HepG2 (cell line): ENCODE results near the gene ZFP1. TPM values are rescaled to one million over a fixed set of nuclear protein-coding genes. Genes with fewer than 3 reads are reported as not detected.

Source experiments
- ATAC-seq: fragments of 200-7000 bp; cut with Tn5 transposase; 3 replicates; pipeline ENCODE4 v1.9.1; 2020; ENCODE audit warnings: mild to moderate bottlenecking, moderate library complexity
- BruUV-seq: library from RNA; stranded (reverse); fragments of 400-500 nt; replicated peaks from 2 replicates; lab custom pipeline; 2021; lab: Mats Ljungman, UMichigan
- CTCF ChIA-PET: fragments of 300-600 bp; formaldehyde crosslinking; extraction: SDS; loops from one replicate; lab custom pipeline; 2021; ENCODE audit warnings: low total read pairs, inconsistent platforms, low intra/inter-chr PET ratio; lab: Yijun Ruan, JAX
- POLR2A ChIA-PET: fragments of 350-600 bp; sonication (Branson Sonifier 250); formaldehyde crosslinking; loops from one replicate; lab custom pipeline; 2020; ENCODE audit warnings: antibody characterized with exemption, inconsistent platforms; lab: Yijun Ruan, JAX
- DNase-seq: peaks from one replicate; pipeline ENCODE4 v3.0.0-alpha.2; 2015; ENCODE audit warnings: low spot score
- FAIRE-seq: peaks from 3 replicates; lab custom pipeline; 2011; peaks lifted over from hg19 to GRCh38; lab: Jason Lieb, UNC
- H2AFZ ChIP-seq: one replicate; pipeline ENCODE4 v1.6.1; 2011; ENCODE audit warnings: low read length, inconsistent platforms
- H3K27ac ChIP-seq: fragments of 300-600 bp; 3 replicates; pipeline ENCODE4 v1.8.0; 2011; ENCODE audit warnings: mixed run types, mild to moderate bottlenecking, mixed read lengths, low read length, inconsistent platforms; ENCODE audit not compliant: insufficient read depth; ENCODE audit errors: extremely low read length
- H3K27me3 ChIP-seq, 2 experiments: fragments of 200-600 bp in 1 of 2; 2 replicates in 1 of 2; 3 replicates in 1 of 2; pipeline versions ENCODE4 v1.6.0 to v1.8.0; 2011; ENCODE audit warnings: low read length in 2 of 2, mild to moderate bottlenecking in 2 of 2, moderate library complexity in 2 of 2, inconsistent platforms in 1 of 2; ENCODE audit not compliant: insufficient read depth in 2 of 2, control insufficient read depth in 1 of 2
- H3K36me3 ChIP-seq, 2 experiments: fragments of 200-600 bp in 1 of 2; replicated peaks in 1 of 2; 2 replicates in 1 of 2; 3 replicates in 1 of 2; pipeline versions ENCODE4 v1.5.1 to v1.8.0; 2011; ENCODE audit warnings: low read length in 2 of 2, inconsistent platforms in 1 of 2; ENCODE audit not compliant: insufficient read depth in 2 of 2, control insufficient read depth in 1 of 2
- H3K4me1 ChIP-seq: 2 replicates; pipeline ENCODE4 v1.5.1; 2012; ENCODE audit warnings: low read length, inconsistent platforms; ENCODE audit not compliant: insufficient read depth
- H3K4me2 ChIP-seq: 2 replicates; pipeline ENCODE4 v1.6.0; 2011; ENCODE audit warnings: low read depth, low read length, inconsistent platforms
- H3K4me3 ChIP-seq, 3 experiments: fragments of 200-600 bp in 1 of 3; sonication (generic), shearing (Covaris generic) in 1 of 3; replicated peaks in 1 of 3; 2 replicates each; pipeline ENCODE4 v1.5.1; 2011 to 2016; ENCODE audit warnings: low read length in 3 of 3, inconsistent platforms in 2 of 3, low read depth in 2 of 3, mild to moderate bottlenecking in 2 of 3, control low read depth in 1 of 3, mixed read lengths in 1 of 3; ENCODE audit not compliant: insufficient read depth in 1 of 3
- H3K79me2 ChIP-seq: one replicate; pipeline ENCODE4 v1.6.1; 2011; ENCODE audit warnings: low read length, inconsistent platforms; ENCODE audit not compliant: insufficient read depth
- H3K9ac ChIP-seq: 2 replicates; pipeline ENCODE4 v1.6.0; 2011; ENCODE audit warnings: mild to moderate bottlenecking, low read depth, low read length, inconsistent platforms; ENCODE audit not compliant: insufficient read depth
- H3K9me3 ChIP-seq: 2 replicates; pipeline ENCODE4 v1.5.1; 2012; ENCODE audit warnings: mild to moderate bottlenecking, low read length
- H4K20me1 ChIP-seq: 2 replicates; pipeline ENCODE4 v1.6.0; 2011; ENCODE audit warnings: inconsistent platforms, mild to moderate bottlenecking, low read length, moderate library complexity; ENCODE audit not compliant: insufficient read depth
- CEBPG ChIP-seq: IDR thresholded peaks from 2 replicates; pipeline ENCODE4 v1.6.1; 2016
- HNRNPUL1 ChIP-seq: fragments of 200-400 bp; formaldehyde crosslinking; IDR thresholded peaks from 2 replicates; pipeline ENCODE4 v1.6.1; 2017; ENCODE audit warnings: low read depth, mild to moderate bottlenecking, low read length, moderate library complexity
- NFYB ChIP-seq: sonication (generic); formaldehyde crosslinking; IDR thresholded peaks from 2 replicates; pipeline ENCODE4 v1.4.0; 2020; ENCODE audit warnings: missing genetic modification reagents
- SIX1 ChIP-seq: sonication (generic); formaldehyde crosslinking; IDR thresholded peaks from 2 replicates; pipeline ENCODE4 v1.4.0; 2020; ENCODE audit warnings: missing genetic modification reagents, borderline replicate concordance
- SMYD3 ChIP-seq: sonication (generic); formaldehyde crosslinking; IDR thresholded peaks from 2 replicates; pipeline ENCODE4 v1.8.1; 2023; ENCODE audit warnings: mild to moderate bottlenecking, missing genetic modification reagents
- ZNF556 ChIP-seq: sonication (generic); formaldehyde crosslinking; IDR thresholded peaks from 2 replicates; pipeline ENCODE4 v1.4.0; 2020; ENCODE audit warnings: mild to moderate bottlenecking, missing genetic modification reagents, borderline replicate concordance
- ZNF687 ChIP-seq: sonication (generic); formaldehyde crosslinking; IDR thresholded peaks from 2 replicates; pipeline ENCODE4 v1.5.1; 2020; ENCODE audit warnings: mild to moderate bottlenecking, missing genetic modification reagents, moderate library complexity
- WGBS: methylation state at CpG from one replicate; pipeline ENCODE4 v1.1.6; 2017; ENCODE audit warnings: low lambda C conversion rate; 5-methylcytosine and 5-hydroxymethylcytosine counted together
- in situ Hi-C: cut with HindIII; loops from 2 replicates; pipeline ENCODE4 v1.10.0; 2017; ENCODE audit warnings: low pct_unique_long_range_greater_than_20kb; ENCODE audit not compliant: extremely low pct_ligation_motif_present
- intact Hi-C: fragments of 100-400 bp; cut with micrococcal nuclease; formaldehyde crosslinking; loops from one replicate; pipeline ENCODE4 v1.10.0; 2022; ENCODE audit not compliant: unreplicated experiment
- polyA plus RNA-seq, 8 experiments: library from polyadenylated mRNA; depleted of rRNA in 3 of 8; stranded (reverse) in 7 of 8; unstranded in 1 of 8; fragments of >200 nt; fragmentation: Illumina TruSeq in 4 of 8; extraction: Trizol in 4 of 8; gene quantifications; 2 replicates each; pipeline versions ENCODE4 v1.2.1 to v1.2.3, GENCODE V29; 2011 to 2016; ENCODE audit warnings: low read depth in 4 of 8, missing spikeins in 1 of 8, mixed read lengths in 1 of 8; ENCODE audit not compliant: insufficient read depth in 1 of 8
- total RNA-seq, 5 experiments: library from RNA; depleted of rRNA; stranded (reverse); fragments of >200 nt; fragmentation: Illumina TruSeq; extraction: Trizol; gene quantifications; 2 replicates each; pipeline ENCODE4 v1.2.3, GENCODE V29; 2016; ENCODE audit warnings: low read depth in 1 of 5
- TF ChIP-seq, protein P1 (sequence below): sonication (generic); formaldehyde crosslinking; IDR thresholded peaks from 2 replicates; pipeline ENCODE4 v1.5.0; 2020; ENCODE audit warnings: mild to moderate bottlenecking, missing genetic modification reagents, borderline replicate concordance
- TF ChIP-seq, protein P2 (sequence below): sonication (generic); formaldehyde crosslinking; IDR thresholded peaks from 2 replicates; pipeline ENCODE4 v1.5.0; 2020; ENCODE audit warnings: missing genetic modification reagents
- TF ChIP-seq, protein P3 (sequence below): sonication (generic); formaldehyde crosslinking; IDR thresholded peaks from 2 replicates; pipeline ENCODE4 v1.8.1; 2023; ENCODE audit warnings: missing genetic modification reagents, mild to moderate bottlenecking, borderline replicate concordance

The ZFP1 gene
- total and polyA plus RNA-seq, 2 of the 13 experiments (the other 11 are each of a cell fraction or from before 2014, with no cell fraction given), result 8.3 to 14.0 TPM

DNA sequence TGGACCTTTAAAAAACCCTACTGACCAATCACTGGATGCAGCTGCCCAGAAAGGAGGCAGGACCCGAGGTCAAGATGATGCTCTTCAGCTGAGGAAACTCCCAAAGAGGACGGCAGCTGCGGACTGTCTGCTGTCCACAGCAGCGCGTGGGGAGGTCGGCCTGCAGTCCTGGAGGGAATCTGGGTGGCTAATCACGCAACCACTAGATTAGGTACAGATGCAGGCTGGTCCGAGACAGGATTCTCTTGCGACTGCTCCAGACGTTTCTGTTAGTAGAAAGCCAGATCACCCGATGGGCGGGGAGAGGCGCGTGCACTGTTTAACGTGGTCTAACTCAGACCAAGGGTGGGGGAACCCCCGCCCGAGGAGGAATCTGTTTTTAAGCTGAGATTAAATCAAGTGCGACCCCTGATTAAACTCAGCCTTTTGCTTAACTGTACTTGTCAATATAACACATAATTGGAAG, 49.8 kb downstream of the ZFP1 start:
- in situ Hi-C loops, result loop anchor here (5.0 to 25.0 kb wide), 2 partner anchors 189 to 564 kb away; no protein-coding TSS in a partner anchor
- WGBS, result 9% methylated on average over 18 of the region's 18 CpGs
- Histone ChIP-seq H3K9me3 (no peaks in the 10 kb centered on the region), H3K4me2 (peak overlapping the region; percentile 79), H3K36me3 (no peaks in the 10 kb centered on the region), H3K4me3 (peak overlapping the region; percentile 5 to 64 (median 34); a peak in 4 of 6 replicates), H3K27me3 (peaks cover 11 to 51% of the 10 kb centered on the region in 2 experiments), H2AFZ (no peak overlapping the region), H3K27ac (no peak overlapping the region), H3K9ac (no peak overlapping the region), H4K20me1 (no peaks in the 10 kb centered on the region), H3K79me2 (no peaks in the 10 kb centered on the region), H3K4me1 (peaks cover 23% of the 10 kb centered on the region)
- CTCF ChIA-PET, result interaction anchor here (1.2 to 3.0 kb wide), 3 partner anchors 205 to 267 kb away, joined by 3 to 32 read pairs (median 21); partner anchors contain the start of gene TMEM170A
- DNase-seq, result no peak
- POLR2A ChIA-PET, result interaction anchor here (1.5 kb wide), 1 partner anchor 53 kb away, joined by 5 read pairs; no protein-coding TSS in a partner anchor
- FAIRE-seq, result no peak
- peak; percentile 9; the same call in 1 of the 3 replicates for ATAC-seq
- intact Hi-C loops, result loop anchor here (5.0 kb wide), 1 partner anchor 34 kb away; no protein-coding TSS in a partner anchor
- no TSS peak for BruUV-seq
- no peak for TF ChIP-seq SIX1
- peak; percentile 36; the same call in 1 of the 2 replicates for TF ChIP-seq ZNF687 (CRISPR knock-in tag)
- 0 out of 2 replicates have a peak, but pooled peaks have one; percentile 3 for TF ChIP-seq NFYB (CRISPR knock-in tag)
- TF ChIP-seq CEBPG (CRISPR knock-in tag), result no peak
- TF ChIP-seq, protein P1, sequence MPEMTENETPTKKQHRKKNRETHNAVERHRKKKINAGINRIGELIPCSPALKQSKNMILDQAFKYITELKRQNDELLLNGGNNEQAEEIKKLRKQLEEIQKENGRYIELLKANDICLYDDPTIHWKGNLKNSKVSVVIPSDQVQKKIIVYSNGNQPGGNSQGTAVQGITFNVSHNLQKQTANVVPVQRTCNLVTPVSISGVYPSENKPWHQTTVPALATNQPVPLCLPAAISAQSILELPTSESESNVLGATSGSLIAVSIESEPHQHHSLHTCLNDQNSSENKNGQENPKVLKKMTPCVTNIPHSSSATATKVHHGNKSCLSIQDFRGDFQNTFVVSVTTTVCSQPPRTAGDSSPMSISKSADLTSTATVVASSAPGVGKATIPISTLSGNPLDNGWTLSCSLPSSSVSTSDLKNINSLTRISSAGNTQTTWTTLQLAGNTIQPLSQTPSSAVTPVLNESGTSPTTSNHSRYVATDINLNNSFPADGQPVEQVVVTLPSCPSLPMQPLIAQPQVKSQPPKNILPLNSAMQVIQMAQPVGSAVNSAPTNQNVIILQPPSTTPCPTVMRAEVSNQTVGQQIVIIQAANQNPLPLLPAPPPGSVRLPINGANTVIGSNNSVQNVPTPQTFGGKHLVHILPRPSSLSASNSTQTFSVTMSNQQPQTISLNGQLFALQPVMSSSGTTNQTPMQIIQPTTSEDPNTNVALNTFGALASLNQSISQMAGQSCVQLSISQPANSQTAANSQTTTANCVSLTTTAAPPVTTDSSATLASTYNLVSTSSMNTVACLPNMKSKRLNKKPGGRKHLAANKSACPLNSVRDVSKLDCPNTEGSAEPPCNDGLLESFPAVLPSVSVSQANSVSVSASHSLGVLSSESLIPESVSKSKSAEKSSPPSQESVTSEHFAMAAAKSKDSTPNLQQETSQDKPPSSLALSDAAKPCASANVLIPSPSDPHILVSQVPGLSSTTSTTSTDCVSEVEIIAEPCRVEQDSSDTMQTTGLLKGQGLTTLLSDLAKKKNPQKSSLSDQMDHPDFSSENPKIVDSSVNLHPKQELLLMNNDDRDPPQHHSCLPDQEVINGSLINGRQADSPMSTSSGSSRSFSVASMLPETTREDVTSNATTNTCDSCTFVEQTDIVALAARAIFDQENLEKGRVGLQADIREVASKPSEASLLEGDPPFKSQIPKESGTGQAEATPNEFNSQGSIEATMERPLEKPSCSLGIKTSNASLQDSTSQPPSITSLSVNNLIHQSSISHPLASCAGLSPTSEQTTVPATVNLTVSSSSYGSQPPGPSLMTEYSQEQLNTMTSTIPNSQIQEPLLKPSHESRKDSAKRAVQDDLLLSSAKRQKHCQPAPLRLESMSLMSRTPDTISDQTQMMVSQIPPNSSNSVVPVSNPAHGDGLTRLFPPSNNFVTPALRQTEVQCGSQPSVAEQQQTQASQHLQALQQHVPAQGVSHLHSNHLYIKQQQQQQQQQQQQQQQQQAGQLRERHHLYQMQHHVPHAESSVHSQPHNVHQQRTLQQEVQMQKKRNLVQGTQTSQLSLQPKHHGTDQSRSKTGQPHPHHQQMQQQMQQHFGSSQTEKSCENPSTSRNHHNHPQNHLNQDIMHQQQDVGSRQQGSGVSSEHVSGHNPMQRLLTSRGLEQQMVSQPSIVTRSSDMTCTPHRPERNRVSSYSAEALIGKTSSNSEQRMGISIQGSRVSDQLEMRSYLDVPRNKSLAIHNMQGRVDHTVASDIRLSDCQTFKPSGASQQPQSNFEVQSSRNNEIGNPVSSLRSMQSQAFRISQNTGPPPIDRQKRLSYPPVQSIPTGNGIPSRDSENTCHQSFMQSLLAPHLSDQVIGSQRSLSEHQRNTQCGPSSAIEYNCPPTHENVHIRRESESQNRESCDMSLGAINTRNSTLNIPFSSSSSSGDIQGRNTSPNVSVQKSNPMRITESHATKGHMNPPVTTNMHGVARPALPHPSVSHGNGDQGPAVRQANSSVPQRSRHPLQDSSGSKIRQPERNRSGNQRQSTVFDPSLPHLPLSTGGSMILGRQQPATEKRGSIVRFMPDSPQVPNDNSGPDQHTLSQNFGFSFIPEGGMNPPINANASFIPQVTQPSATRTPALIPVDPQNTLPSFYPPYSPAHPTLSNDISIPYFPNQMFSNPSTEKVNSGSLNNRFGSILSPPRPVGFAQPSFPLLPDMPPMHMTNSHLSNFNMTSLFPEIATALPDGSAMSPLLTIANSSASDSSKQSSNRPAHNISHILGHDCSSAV, result no peak
- no peak for TF ChIP-seq SMYD3
- TF ChIP-seq, protein P2, sequence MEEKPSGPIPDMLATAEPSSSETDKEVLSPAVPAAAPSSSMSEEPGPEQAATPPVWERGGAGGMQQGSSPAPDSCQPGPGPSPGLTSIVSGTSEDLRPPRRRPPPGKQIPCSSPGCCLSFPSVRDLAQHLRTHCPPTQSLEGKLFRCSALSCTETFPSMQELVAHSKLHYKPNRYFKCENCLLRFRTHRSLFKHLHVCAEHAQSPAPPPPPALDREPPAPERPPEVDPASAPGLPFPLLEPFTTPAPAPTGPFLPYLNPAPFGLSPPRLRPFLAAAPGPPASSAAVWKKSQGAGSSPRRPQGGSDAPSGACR (CRISPR knock-in tag), result no peak
- TF ChIP-seq HNRNPUL1, result no peak
- no peak for TF ChIP-seq ZNF556 (CRISPR knock-in tag)
- TF ChIP-seq, protein P3, sequence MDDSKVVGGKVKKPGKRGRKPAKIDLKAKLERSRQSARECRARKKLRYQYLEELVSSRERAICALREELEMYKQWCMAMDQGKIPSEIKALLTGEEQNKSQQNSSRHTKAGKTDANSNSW (CRISPR knock-in tag), result no peak
